MG63 (cell line): ENCODE measurements around the gene CADM1. TPM values are rescaled to one million over a fixed set of nuclear protein-coding genes. Genes with fewer than 3 reads are reported as not detected.

Experiments
- DNase-seq: peaks from one replicate; pipeline ENCODE4 v3.0.0-alpha.2; 2020
- H3K27me3 ChIP-seq: fragments of 250-450 bp; sonication (Bioruptor Pico); 2 replicates; pipeline ENCODE4 v1.5.1; 2020; ENCODE audit warnings: mild to moderate bottlenecking, moderate library complexity
- H3K36me3 ChIP-seq: fragments of 250-450 bp; sonication (Bioruptor Pico); 2 replicates; pipeline ENCODE4 v1.5.1; 2020; ENCODE audit warnings: mild to moderate bottlenecking, moderate library complexity
- H3K4me3 ChIP-seq: fragments of 250-450 bp; sonication (Bioruptor Pico); 2 replicates; pipeline ENCODE4 v1.5.1; 2020; ENCODE audit warnings: mild to moderate bottlenecking, moderate library complexity
- H3K9me3 ChIP-seq: fragments of 250-450 bp; sonication (Bioruptor Pico); 2 replicates; pipeline ENCODE4 v1.5.1; 2020; ENCODE audit warnings: mild to moderate bottlenecking, moderate library complexity
- total RNA-seq: library from RNA; depleted of rRNA; stranded (reverse); fragments of >200 nt; shearing (Covaris generic); gene quantifications from 2 replicates; pipeline ENCODE4 v1.2.3, GENCODE V29; 2014; ENCODE audit warnings: low replicate concordance

CADM1 gene
- total RNA-seq, 1 experiment from 2014 or later = 34.4 TPM

GRCh38 chr11:115199481-115200069, 304.6 kb downstream of the CADM1 start:
- H3K36me3 ChIP-seq = no peaks in the 10 kb centered on the region
- no peaks in the 10 kb centered on the region for H3K9me3 ChIP-seq
- DNase-seq = no peak
- no peaks in the 10 kb centered on the region for H3K27me3 ChIP-seq
- no peak overlapping the region for H3K4me3 ChIP-seq

- Histone ChIP-seq H3K4me3 (no peak overlapping the region), H3K27me3 (no peaks in the 10 kb centered on the region), H3K36me3 (no peaks in the 10 kb centered on the region), H3K9me3 (no peaks in the 10 kb centered on the region)
- no peak for DNase-seq
Observed at GRCh38 chr11:115198321-115198741, 305.9 kb downstream of the CADM1 start.

- H3K36me3 ChIP-seq = no peaks in the 10 kb centered on the region
- no peaks in the 10 kb centered on the region for H3K9me3 ChIP-seq
- H3K4me3 ChIP-seq = no peak overlapping the region
- no peaks in the 10 kb centered on the region for H3K27me3 ChIP-seq
- no peak for DNase-seq
Observed at GRCh38 chr11:115197433-115197832, 306.8 kb downstream of the CADM1 start.

GRCh38 chr11:115197031-115197430, 307.2 kb downstream of the CADM1 start:
- H3K4me3 ChIP-seq = no peak overlapping the region
- H3K27me3 ChIP-seq = no peaks in the 10 kb centered on the region
- no peaks in the 10 kb centered on the region for H3K36me3 ChIP-seq
- no peak for DNase-seq
- H3K9me3 ChIP-seq = no peaks in the 10 kb centered on the region

- no peaks in the 10 kb centered on the region for H3K9me3 ChIP-seq
- H3K27me3 ChIP-seq = no peaks in the 10 kb centered on the region
- no peaks in the 10 kb centered on the region for H3K36me3 ChIP-seq
- DNase-seq = no peak
- H3K4me3 ChIP-seq = no peak overlapping the region
Observed at GRCh38 chr11:115194802-115195110, 309.5 kb downstream of the CADM1 start.

GRCh38 chr11:115193914-115194801, 310.1 kb downstream of the CADM1 start:
- Histone ChIP-seq H3K36me3 (no peaks in the 10 kb centered on the region), H3K4me3 (no peak overlapping the region), H3K27me3 (no peaks in the 10 kb centered on the region), H3K9me3 (no peaks in the 10 kb centered on the region)
- no peak for DNase-seq

GRCh38 chr11:115191761-115192160, 312.5 kb downstream of the CADM1 start:
- no peaks in the 10 kb centered on the region for H3K36me3 ChIP-seq
- DNase-seq = no peak
- H3K4me3 ChIP-seq = no peak overlapping the region
- no peaks in the 10 kb centered on the region for H3K9me3 ChIP-seq
- H3K27me3 ChIP-seq = no peaks in the 10 kb centered on the region

GRCh38 chr11:115190196-115190595, 314.0 kb downstream of the CADM1 start:
- Histone ChIP-seq H3K9me3 (no peaks in the 10 kb centered on the region), H3K27me3 (no peaks in the 10 kb centered on the region), H3K4me3 (no peak overlapping the region), H3K36me3 (no peaks in the 10 kb centered on the region)
- DNase-seq = no peak

- H3K9me3 ChIP-seq = no peaks in the 10 kb centered on the region
- no peak overlapping the region for H3K4me3 ChIP-seq
- H3K36me3 ChIP-seq = no peaks in the 10 kb centered on the region
- DNase-seq = no peak
- no peaks in the 10 kb centered on the region for H3K27me3 ChIP-seq
Observed at GRCh38 chr11:115188898-115189278, 315.3 kb downstream of the CADM1 start.

GRCh38 chr11:115188188-115188897, 315.9 kb downstream of the CADM1 start:
- Histone ChIP-seq H3K9me3 (no peaks in the 10 kb centered on the region), H3K36me3 (no peaks in the 10 kb centered on the region), H3K27me3 (no peaks in the 10 kb centered on the region), H3K4me3 (no peak overlapping the region)
- no peak for DNase-seq

- DNase-seq = no peak
- H3K36me3 ChIP-seq = no peaks in the 10 kb centered on the region
- H3K9me3 ChIP-seq = no peaks in the 10 kb centered on the region
- no peak overlapping the region for H3K4me3 ChIP-seq
- H3K27me3 ChIP-seq = no peaks in the 10 kb centered on the region
Observed at GRCh38 chr11:115185931-115186330, 318.3 kb downstream of the CADM1 start.

GRCh38 chr11:115185507-115185906, 318.7 kb downstream of the CADM1 start:
- no peak for DNase-seq
- no peaks in the 10 kb centered on the region for H3K36me3 ChIP-seq

GRCh38 chr11:115184901-115185300, 319.3 kb downstream of the CADM1 start:
- H3K9me3 ChIP-seq = no peaks in the 10 kb centered on the region
- H3K36me3 ChIP-seq = no peaks in the 10 kb centered on the region

More at GRCh38 chr11:115185507-115185906, 318.7 kb downstream of the CADM1 start:
- Histone ChIP-seq H3K9me3 (no peaks in the 10 kb centered on the region), H3K27me3 (no peaks in the 10 kb centered on the region), H3K4me3 (no peak overlapping the region)

GRCh38 chr11:115183830-115184229, 320.4 kb downstream of the CADM1 start:
- H3K27me3 ChIP-seq = no peaks in the 10 kb centered on the region
- no peaks in the 10 kb centered on the region for H3K9me3 ChIP-seq
- no peak for DNase-seq
- H3K4me3 ChIP-seq = no peak overlapping the region
- H3K36me3 ChIP-seq = no peaks in the 10 kb centered on the region

More at GRCh38 chr11:115184901-115185300, 319.3 kb downstream of the CADM1 start:
- no peak for DNase-seq
- Histone ChIP-seq H3K4me3 (no peak overlapping the region), H3K27me3 (no peaks in the 10 kb centered on the region)

- no peak overlapping the region for H3K4me3 ChIP-seq
- H3K36me3 ChIP-seq = no peaks in the 10 kb centered on the region
- no peaks in the 10 kb centered on the region for H3K27me3 ChIP-seq
- DNase-seq = no peak
- no peaks in the 10 kb centered on the region for H3K9me3 ChIP-seq
Observed at GRCh38 chr11:115183136-115183535, 321.1 kb downstream of the CADM1 start.

- Histone ChIP-seq H3K9me3 (no peaks in the 10 kb centered on the region), H3K27me3 (no peaks in the 10 kb centered on the region), H3K36me3 (no peaks in the 10 kb centered on the region), H3K4me3 (no peak overlapping the region)
- no peak for DNase-seq
Observed at GRCh38 chr11:115182282-115182955, 321.8 kb downstream of the CADM1 start.

GRCh38 chr11:115181538-115181937, 322.7 kb downstream of the CADM1 start:
- no peaks in the 10 kb centered on the region for H3K9me3 ChIP-seq
- no peak overlapping the region for H3K4me3 ChIP-seq
- H3K27me3 ChIP-seq = no peaks in the 10 kb centered on the region
- no peak for DNase-seq
- no peaks in the 10 kb centered on the region for H3K36me3 ChIP-seq
